Testis (tissue), 2 donors: ENCODE measurements around the gene FRMD8.

Experiments
- CTCF ChIP-seq, 3 experiments: fragments of 450-650 bp in 2 of 3; fragments of 200-600 bp in 1 of 3; sonication (generic) in 1 of 3; IDR thresholded peaks; one replicate each; pipeline ENCODE4 v1.5.1; 2016 to 2019; ENCODE audit warnings: antibody characterized with exemption in 3 of 3, mild to moderate bottlenecking in 2 of 3, moderate library complexity in 1 of 3
- POLR2A ChIP-seq: fragments of 450-650 bp; IDR thresholded peaks from one replicate; pipeline ENCODE4 v1.6.1; 2017; ENCODE audit warnings: antibody characterized with exemption, mild to moderate bottlenecking, moderate library complexity

GRCh38 chr11:65415499-65416340 lies 29.3 kb downstream of the FRMD8 start:
- TF ChIP-seq CTCF (IDR thresholded peaks at IDR 0.05) (no peak), POLR2A (no peak)
